ENCODE results near the gene SULT1B1.

DNA sequence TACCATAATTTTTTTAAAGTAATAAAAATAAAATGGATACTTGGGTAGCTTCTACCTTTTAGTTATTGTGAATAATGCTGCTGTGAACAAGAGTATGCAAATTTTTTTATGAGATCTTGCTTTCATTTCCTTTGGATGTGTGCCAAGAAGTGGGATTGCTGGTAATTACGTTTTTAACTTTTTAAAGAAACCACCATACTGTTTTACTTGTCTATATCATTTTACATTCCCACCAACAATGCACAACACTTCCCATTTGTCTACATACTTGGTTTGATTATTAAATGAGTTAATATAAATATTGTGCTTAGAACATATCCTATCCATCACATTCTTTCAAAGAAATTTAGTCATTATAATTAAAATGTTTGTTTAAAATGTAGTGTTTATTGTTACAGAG is 3.9 kb upstream of the SULT1B1 start:
- no peak for TF ChIP-seq CTCF (IDR thresholded peaks at IDR 0.05)
- TF ChIP-seq EZH2 (IDR thresholded peaks at IDR 0.05) = no peak
